NCI-H2227 treated with DMSO at 0.1 percent for 48 hours (cell line): ENCODE results near the gene LPIN1.
"Not testable (repeated sequence)": the region's sequence is repeated elsewhere in the genome, so short reads cannot be mapped to it uniquely, and the experiment has no call there.

Experiments used
- DNase-seq: peaks from one replicate; lab custom pipeline; 2025; lab: John Stamatoyannopoulos, UW

The LPIN1 gene

GRCh38 chr2:11743846-11744553, 2.4 kb upstream of the LPIN1 start:
- peak; percentile 88 for DNase-seq

- DNase-seq: peak; percentile 29
Observed at GRCh38 chr2:11744631-11745394, 1.6 kb upstream of the LPIN1 start.

GRCh38 chr2:11745613-11746375, 638 bp upstream of the LPIN1 start:
- DNase-seq: no peak

GRCh38 chr2:11746807-11747459, 501 bp downstream of the LPIN1 start:
- peak; percentile 32 for DNase-seq

GRCh38 chr2:11748018-11748860, 1.8 kb downstream of the LPIN1 start:
- no peak for DNase-seq

GRCh38 chr2:11748861-11749645, 2.6 kb downstream of the LPIN1 start:
- no peak for DNase-seq

- DNase-seq: no peak
Observed at GRCh38 chr2:11749646-11750349, 3.4 kb downstream of the LPIN1 start.

GRCh38 chr2:11750422-11750821, 4.0 kb downstream of the LPIN1 start:
- no peak for DNase-seq

GRCh38 chr2:11750917-11751316, 4.5 kb downstream of the LPIN1 start:
- DNase-seq: no peak

- DNase-seq: peak; percentile 52
Observed at GRCh38 chr2:11752906-11753305, 6.5 kb downstream of the LPIN1 start.

GRCh38 chr2:11753452-11753885, 7.0 kb downstream of the LPIN1 start:
- DNase-seq: no peak

- peak; percentile 26 for DNase-seq
Observed at GRCh38 chr2:11753886-11754699, 7.7 kb downstream of the LPIN1 start.

GRCh38 chr2:11754700-11755015, 8.2 kb downstream of the LPIN1 start:
- DNase-seq: no peak

- no peak for DNase-seq
Observed at GRCh38 chr2:11757101-11757500, 10.7 kb downstream of the LPIN1 start.

GRCh38 chr2:11758187-11758586, 11.8 kb downstream of the LPIN1 start:
- no peak for DNase-seq

GRCh38 chr2:11758647-11759046, 12.2 kb downstream of the LPIN1 start:
- no peak for DNase-seq

- not testable (repeated sequence) for DNase-seq
Observed at GRCh38 chr2:11759182-11759975, 12.9 kb downstream of the LPIN1 start.

- no peak for DNase-seq
Observed at GRCh38 chr2:11761259-11761658, 14.8 kb downstream of the LPIN1 start.
